ENCODE measurements around the gene IHH. TPM values are rescaled to one million over a fixed set of nuclear protein-coding genes. Genes with fewer than 3 reads are reported as not detected.

Gene IHH
- polyA plus RNA-seq, 1 of the 3 experiments (the other 2 are of a cell fraction): 0.03 TPM

GRCh38 chr2:219065484-219065883 lies 4.8 kb upstream of the IHH start:
- Histone ChIP-seq H3K79me2 (ENCODE audit: insufficient read depth) (no peaks in the 10 kb centered on the region), H3K9me3 (no peaks in the 10 kb centered on the region), H3K27me3 (ENCODE audit: insufficient read depth) (peaks cover 16% of the 10 kb centered on the region), H3K36me3 (replicated peaks in 1 of 2; ENCODE audit: control insufficient read depth in 1 of 2, insufficient read depth in 2 of 2, low read length in 1 of 2) (no peaks in the 10 kb centered on the region), H3K9ac (no peak overlapping the region), H4K20me1 (ENCODE audit: insufficient read depth) (no peaks in the 10 kb centered on the region), H3K4me2 (no peak overlapping the region), H3K4me3 (ENCODE audit: low read depth in 2 of 2, low read length in 1 of 2) (no peak overlapping the region), H3K4me1 (ENCODE audit: control insufficient read depth in 1 of 2, insufficient read depth in 2 of 2, low read depth in 1 of 2, low read length in 1 of 2) (no peaks in the 10 kb centered on the region; a peak in 1 of 4 replicates), H2AFZ (ENCODE audit: low read depth) (no peak overlapping the region), H3F3A (replicated peaks; ENCODE audit: insufficient read depth) (peaks cover 3% of the 10 kb centered on the region), H3K9me2 (no peaks in the 10 kb centered on the region), H3K27ac (ENCODE audit: low read depth in 2 of 2, low read length in 1 of 2) (no peak overlapping the region)
- ChIA-PET POLR2A (no interaction called here), CTCF (interaction anchor here (0.7 to 11.6 kb wide), 12 partner anchors 8 to 105 kb away, joined by 3 to 177 read pairs (median 6); partner anchors contain the start of gene NHEJ1)
- DNase-seq: no peak
- TF ChIP-seq GABPA (IDR thresholded peaks at IDR 0.05; ENCODE audit: low read depth): no peak
- WGBS (ENCODE audit: low lambda C conversion rate): 94% methylated on average over 1 of the region's 1 CpG

- POLR2A ChIA-PET: no interaction called here
- CTCF ChIA-PET: interaction anchor here (0.8 to 15.5 kb wide), 13 partner anchors 13 to 210 kb away, joined by 3 to 205 read pairs (median 5); partner anchors contain the start of genes CFAP65 and NHEJ1
- H4K20me1 ChIP-seq (ENCODE audit: insufficient read depth): peaks cover 7% of the 10 kb centered on the region
- no peak for TF ChIP-seq NRF1 (IDR thresholded peaks at IDR 0.05; ENCODE audit: low read depth, low read length)
- no peak for TF ChIP-seq FOSL2 (IDR thresholded peaks at IDR 0.05; ENCODE audit: borderline replicate concordance, low read depth)
- no peak for TF ChIP-seq PBX3 (IDR thresholded peaks at IDR 0.05)
- TF ChIP-seq RAD21 (IDR thresholded peaks at IDR 0.05; ENCODE audit: low read length): no peak
- TF ChIP-seq GABPA (IDR thresholded peaks at IDR 0.05; ENCODE audit: low read depth): no peak
- TF ChIP-seq MXI1 (IDR thresholded peaks at IDR 0.05; ENCODE audit: low read depth, low read length): no peak
- TF ChIP-seq SMC3 (IDR thresholded peaks at IDR 0.05; ENCODE audit: low read depth, low read length): no peak
- no peak for TF ChIP-seq TCF12 (IDR thresholded peaks at IDR 0.05)
- TF ChIP-seq RFX5 (IDR thresholded peaks at IDR 0.05; ENCODE audit: low read length): no peak
- no peak for TF ChIP-seq SIN3A (IDR thresholded peaks at IDR 0.05; ENCODE audit: borderline replicate concordance, low read depth, low read length)
- no peak for TF ChIP-seq TAF1 (IDR thresholded peaks at IDR 0.05; ENCODE audit: borderline replicate concordance, low read depth, low read length)
- no peak for TF ChIP-seq REST (IDR thresholded peaks at IDR 0.05; ENCODE audit: low read depth, low read length)
- no peak for TF ChIP-seq JUND (IDR thresholded peaks at IDR 0.05)
- no peak for TF ChIP-seq MAX (IDR thresholded peaks at IDR 0.05; ENCODE audit: low read depth)
- TF ChIP-seq NFIC (IDR thresholded peaks at IDR 0.05; ENCODE audit: borderline replicate concordance): no peak
- TF ChIP-seq CTCF (IDR thresholded peaks at IDR 0.05): no peak
- TF ChIP-seq TEAD4 (IDR thresholded peaks at IDR 0.05; ENCODE audit: borderline replicate concordance, insufficient read depth): no peak
- TF ChIP-seq RXRA (IDR thresholded peaks at IDR 0.05; ENCODE audit: borderline replicate concordance, low read depth): no peak
- no peak overlapping the region for H3K4me2 ChIP-seq
- no peaks in the 10 kb centered on the region for H3K9me3 ChIP-seq
- H3K4me3 ChIP-seq (ENCODE audit: low read depth in 2 of 2, low read length in 1 of 2): no peak overlapping the region
- 96% methylated on average over 6 of the region's 6 CpGs for WGBS (ENCODE audit: low lambda C conversion rate)
- H3F3A ChIP-seq (replicated peaks; ENCODE audit: insufficient read depth): peaks cover 3% of the 10 kb centered on the region
- H3K4me1 ChIP-seq (ENCODE audit: control insufficient read depth in 1 of 2, insufficient read depth in 2 of 2, low read depth in 1 of 2, low read length in 1 of 2): peaks cover 0 to 16% of the 10 kb centered on the region in 2 experiments; a peak in 1 of 4 replicates
- H3K27ac ChIP-seq (ENCODE audit: low read depth in 2 of 2, low read length in 1 of 2): no peak overlapping the region
- H3K9me2 ChIP-seq: no peaks in the 10 kb centered on the region
- no peak for DNase-seq
- H3K27me3 ChIP-seq (ENCODE audit: insufficient read depth): peaks cover 40% of the 10 kb centered on the region
- no peak overlapping the region for H2AFZ ChIP-seq (ENCODE audit: low read depth)
- H3K36me3 ChIP-seq (replicated peaks in 1 of 2; ENCODE audit: control insufficient read depth in 1 of 2, insufficient read depth in 2 of 2, low read length in 1 of 2): no peaks in the 10 kb centered on the region
- H3K79me2 ChIP-seq (ENCODE audit: insufficient read depth): no peaks in the 10 kb centered on the region
- H3K9ac ChIP-seq: no peak overlapping the region
Observed at GRCh38 chr2:219062081-219062480, 1.4 kb upstream of the IHH start.
